Ovary (tissue), 3 donors: ENCODE results near the gene SLFN11.

ENCODE experiments used
- EP300 ChIP-seq: sonication (generic); formaldehyde crosslinking; IDR thresholded peaks from one replicate; pipeline ENCODE4 v1.6.1; 2017; ENCODE audit warnings: antibody characterized with exemption
- POLR2A ChIP-seq: fragments of 450-650 bp; IDR thresholded peaks from one replicate; pipeline ENCODE4 v1.6.1; 2017; ENCODE audit warnings: antibody characterized with exemption, mild to moderate bottlenecking, moderate library complexity
- TF ChIP-seq, protein P1 (sequence below), 3 donors: fragments of 450-650 bp in 2 of 3; fragments of 200-600 bp in 1 of 3; IDR thresholded peaks; one replicate each; pipeline versions ENCODE4 v1.5.1 to v1.8.0; 2016 to 2022; ENCODE audit warnings: antibody characterized with exemption in 3 of 3, mild to moderate bottlenecking in 1 of 3
- donor health status: DM: no; HTN: no; CAD: no.

DNA sequence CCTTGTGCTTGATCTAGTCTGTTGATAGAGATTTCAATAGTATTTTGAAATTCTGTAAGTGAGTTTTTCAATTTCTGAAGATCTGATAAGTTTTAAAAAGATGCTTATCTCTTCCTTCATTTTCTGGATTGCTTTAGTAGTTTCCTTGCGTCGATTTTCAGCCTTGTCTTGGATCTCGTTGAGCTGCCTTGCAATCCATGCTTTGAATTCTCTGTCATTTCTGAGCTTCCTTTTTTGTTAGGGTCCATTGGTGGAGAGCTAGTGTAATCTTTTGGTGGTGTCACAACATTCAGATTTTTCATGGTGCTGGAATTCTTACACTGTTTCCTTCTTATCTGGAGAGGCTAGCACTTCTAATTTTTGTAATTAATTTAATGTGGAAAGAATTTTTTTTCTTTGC is 61.1 kb downstream of the SLFN11 start:
- TF ChIP-seq, protein P1, sequence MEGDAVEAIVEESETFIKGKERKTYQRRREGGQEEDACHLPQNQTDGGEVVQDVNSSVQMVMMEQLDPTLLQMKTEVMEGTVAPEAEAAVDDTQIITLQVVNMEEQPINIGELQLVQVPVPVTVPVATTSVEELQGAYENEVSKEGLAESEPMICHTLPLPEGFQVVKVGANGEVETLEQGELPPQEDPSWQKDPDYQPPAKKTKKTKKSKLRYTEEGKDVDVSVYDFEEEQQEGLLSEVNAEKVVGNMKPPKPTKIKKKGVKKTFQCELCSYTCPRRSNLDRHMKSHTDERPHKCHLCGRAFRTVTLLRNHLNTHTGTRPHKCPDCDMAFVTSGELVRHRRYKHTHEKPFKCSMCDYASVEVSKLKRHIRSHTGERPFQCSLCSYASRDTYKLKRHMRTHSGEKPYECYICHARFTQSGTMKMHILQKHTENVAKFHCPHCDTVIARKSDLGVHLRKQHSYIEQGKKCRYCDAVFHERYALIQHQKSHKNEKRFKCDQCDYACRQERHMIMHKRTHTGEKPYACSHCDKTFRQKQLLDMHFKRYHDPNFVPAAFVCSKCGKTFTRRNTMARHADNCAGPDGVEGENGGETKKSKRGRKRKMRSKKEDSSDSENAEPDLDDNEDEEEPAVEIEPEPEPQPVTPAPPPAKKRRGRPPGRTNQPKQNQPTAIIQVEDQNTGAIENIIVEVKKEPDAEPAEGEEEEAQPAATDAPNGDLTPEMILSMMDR (IDR thresholded peaks at IDR 0.05) = no peak
- TF ChIP-seq POLR2A (no peak), EP300 (no peak)
